GM12892 (cell line): Measurements from ENCODE around the gene CCNT1.

Source experiments
- POLR2A ChIP-seq: IDR thresholded peaks from 2 replicates; pipeline ENCODE4 v1.6.1; 2011; ENCODE audit warnings: low read depth, low read length, control low read depth
- POLR2AphosphoS5 ChIP-seq: IDR thresholded peaks from 2 replicates; pipeline ENCODE4 v1.6.1; 2011; ENCODE audit warnings: low read depth, low read length, control low read depth
- TAF1 ChIP-seq: IDR thresholded peaks from 2 replicates; pipeline ENCODE4 v1.6.1; 2011; ENCODE audit warnings: low read depth, mild to moderate bottlenecking, control low read depth, low read length, borderline replicate concordance

- TF ChIP-seq POLR2A (no peak), POLR2AphosphoS5 (no peak), TAF1 (no peak)
Measured at GRCh38 chr12:48758186-48758585, 41.7 kb upstream of the CCNT1 start.
